Esophagus muscularis mucosa (tissue), 4 donors: Measurements from ENCODE around the gene SPDYE4. TPM values are rescaled to one million over a fixed set of nuclear protein-coding genes. Genes with fewer than 3 reads are reported as not detected.

Source experiments
- DNase-seq: peaks from one replicate; pipeline ENCODE4 v3.0.0-alpha.2; 2017; ENCODE audit errors: extremely low spot score
- H3K27ac ChIP-seq, 4 donors: fragments of 200-600 bp; sonication (generic); replicated peaks in 1 of 4; 1 replicate in 3 of 4; 2 replicates in 1 of 4; pipeline ENCODE4 v1.5.1; 2016 to 2019; ENCODE audit warnings: mild to moderate bottlenecking in 1 of 4
- H3K27me3 ChIP-seq, 4 donors: fragments of 200-600 bp; sonication (generic); one replicate each; pipeline versions ENCODE4 v1.5.1 to v1.6.0; 2016 to 2019
- H3K36me3 ChIP-seq, 4 donors: fragments of 200-600 bp; sonication (generic); one replicate each; pipeline ENCODE4 v1.5.1; 2016 to 2019
- H3K4me1 ChIP-seq, 4 donors: fragments of 200-600 bp; sonication (generic); one replicate each; pipeline ENCODE4 v1.5.1; 2016 to 2019
- H3K4me3 ChIP-seq, 4 donors: fragments of 200-600 bp; sonication (generic); 1 replicate in 2 of 4; 2 replicates in 2 of 4; pipeline ENCODE4 v1.5.1; 2016 to 2019; ENCODE audit warnings: mild to moderate bottlenecking in 4 of 4, moderate library complexity in 1 of 4
- H3K9me3 ChIP-seq, 4 donors: fragments of 200-600 bp; sonication (generic); 1 replicate in 3 of 4; 2 replicates in 1 of 4; pipeline ENCODE4 v1.5.1; 2016 to 2019
- CTCF ChIP-seq, 3 experiments: fragments of 200-600 bp in 2 of 3; fragments of 450-650 bp in 1 of 3; sonication (generic) in 2 of 3; IDR thresholded peaks; one replicate each; pipeline ENCODE4 v1.5.1; 2017 to 2019; ENCODE audit warnings: antibody characterized with exemption in 3 of 3, mild to moderate bottlenecking in 2 of 3, moderate library complexity in 1 of 3
- EP300 ChIP-seq: sonication (generic); formaldehyde crosslinking; IDR thresholded peaks from one replicate; pipeline ENCODE4 v1.6.1; 2017; ENCODE audit warnings: antibody characterized with exemption
- POLR2A ChIP-seq: fragments of 450-650 bp; IDR thresholded peaks from one replicate; pipeline ENCODE4 v1.6.1; 2017; ENCODE audit warnings: antibody characterized with exemption, moderate library complexity, mild to moderate bottlenecking, low read depth
- POLR2AphosphoS5 ChIP-seq, 2 donors: sonication (generic); formaldehyde crosslinking; IDR thresholded peaks; one replicate each; pipeline ENCODE4 v1.6.1; 2017; ENCODE audit warnings: antibody characterized with exemption in 2 of 2
- WGBS: methylation state at CpG from one replicate; pipeline ENCODE4 v1.1.5; 2018; 5-methylcytosine and 5-hydroxymethylcytosine counted together
- intact Hi-C: fragments of 100-400 bp; cut with DNase I; formaldehyde crosslinking; loops from one replicate; pipeline ENCODE4 v1.15.1; 2023
- total RNA-seq, 4 donors: library from RNA; depleted of rRNA; stranded (reverse); fragments of >200 nt; gene quantifications; one replicate each; pipeline versions ENCODE4 v1.1.0 to v1.2.1, GENCODE V29; 2016

SPDYE4 gene
- total RNA-seq, 4 donors from 2014 or later: not detected

GRCh38 chr17:8793649-8794048, 35.3 kb upstream of the SPDYE4 start:
- H3K27ac ChIP-seq: no peak overlapping the region
- intact Hi-C loops: no loop called here
- WGBS: 39% methylated on average over 2 of the region's 2 CpGs
- H3K36me3 ChIP-seq: no peaks in the 10 kb centered on the region
- peaks cover 0 to 16% (median 12%) of the 10 kb centered on the region in 4 donors for H3K9me3 ChIP-seq
- no peak for TF ChIP-seq POLR2AphosphoS5 (IDR thresholded peaks at IDR 0.05)
- TF ChIP-seq EP300: no peak
- no peak for TF ChIP-seq CTCF (IDR thresholded peaks at IDR 0.05)
- no peak for TF ChIP-seq POLR2A
- peak; percentile 86 for DNase-seq
- H3K4me1 ChIP-seq: no peaks in the 10 kb centered on the region
- H3K27me3 ChIP-seq: peaks cover 0 to 15% (median 0%) of the 10 kb centered on the region in 4 donors
- no peak overlapping the region for H3K4me3 ChIP-seq

DNA sequence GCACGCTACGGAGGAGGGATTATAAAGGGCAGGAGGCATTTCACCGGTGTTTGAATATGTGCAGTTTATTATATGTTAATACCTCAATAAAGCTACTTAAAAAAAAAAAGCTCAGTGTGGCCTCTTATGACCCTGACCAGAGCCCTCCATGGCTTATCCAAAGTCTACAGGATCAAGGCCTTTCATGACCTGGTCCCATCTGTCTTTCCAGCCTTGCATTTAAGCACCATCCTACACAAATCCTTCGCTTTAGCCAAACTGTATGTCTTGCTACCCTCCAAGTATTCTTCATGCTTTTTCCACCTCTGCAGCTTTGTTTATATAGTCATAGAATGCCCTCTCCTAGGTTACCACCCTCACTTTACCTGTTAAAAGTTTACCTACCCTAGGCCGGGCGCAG, 34.3 kb upstream of the SPDYE4 start:
- no peak overlapping the region for H3K4me3 ChIP-seq
- H3K9me3 ChIP-seq: peaks cover 0 to 16% (median 12%) of the 10 kb centered on the region in 4 donors
- TF ChIP-seq EP300 (no peak), CTCF (IDR thresholded peaks at IDR 0.05) (no peak), POLR2AphosphoS5 (IDR thresholded peaks at IDR 0.05) (no peak), POLR2A (no peak)
- H3K4me1 ChIP-seq: no peaks in the 10 kb centered on the region
- H3K27ac ChIP-seq: no peak overlapping the region
- peak; percentile 55 for DNase-seq
- H3K36me3 ChIP-seq: no peaks in the 10 kb centered on the region
- intact Hi-C loops: no loop called here
- peaks cover 0 to 5% (median 0%) of the 10 kb centered on the region in 4 donors for H3K27me3 ChIP-seq
- WGBS: 65% methylated on average over 6 of the region's 6 CpGs

DNA sequence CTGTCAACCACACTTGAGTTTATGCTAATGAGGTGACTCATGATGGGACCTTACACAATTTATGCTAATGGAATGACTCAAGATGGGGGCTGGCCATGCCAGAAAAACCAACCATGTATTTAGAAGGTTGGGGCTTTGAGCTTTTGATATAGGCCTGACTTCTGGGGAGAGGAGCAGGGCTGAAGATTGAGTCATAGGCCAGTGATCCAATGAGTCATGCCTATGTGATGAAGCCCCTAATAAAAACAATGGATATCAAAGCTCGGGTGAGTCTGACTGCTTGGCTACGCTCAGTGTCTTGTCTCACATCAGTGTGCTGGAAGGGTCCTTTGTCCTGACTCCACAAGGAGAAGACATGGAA, 33.5 kb upstream of the SPDYE4 start:
- peak; percentile 24 for DNase-seq
- Histone ChIP-seq H3K36me3 (no peaks in the 10 kb centered on the region), H3K4me1 (no peaks in the 10 kb centered on the region), H3K27ac (no peak overlapping the region), H3K27me3 (no peaks in the 10 kb centered on the region), H3K9me3 (peaks cover 0 to 16% (median 12%) of the 10 kb centered on the region in 4 donors), H3K4me3 (no peak overlapping the region)
- TF ChIP-seq POLR2A: no peak
- no peak for TF ChIP-seq CTCF (IDR thresholded peaks at IDR 0.05)
- no peak for TF ChIP-seq POLR2AphosphoS5 (IDR thresholded peaks at IDR 0.05)
- TF ChIP-seq EP300: no peak
- intact Hi-C loops: no loop called here
- 81% methylated on average over 2 of the region's 2 CpGs for WGBS

DNA sequence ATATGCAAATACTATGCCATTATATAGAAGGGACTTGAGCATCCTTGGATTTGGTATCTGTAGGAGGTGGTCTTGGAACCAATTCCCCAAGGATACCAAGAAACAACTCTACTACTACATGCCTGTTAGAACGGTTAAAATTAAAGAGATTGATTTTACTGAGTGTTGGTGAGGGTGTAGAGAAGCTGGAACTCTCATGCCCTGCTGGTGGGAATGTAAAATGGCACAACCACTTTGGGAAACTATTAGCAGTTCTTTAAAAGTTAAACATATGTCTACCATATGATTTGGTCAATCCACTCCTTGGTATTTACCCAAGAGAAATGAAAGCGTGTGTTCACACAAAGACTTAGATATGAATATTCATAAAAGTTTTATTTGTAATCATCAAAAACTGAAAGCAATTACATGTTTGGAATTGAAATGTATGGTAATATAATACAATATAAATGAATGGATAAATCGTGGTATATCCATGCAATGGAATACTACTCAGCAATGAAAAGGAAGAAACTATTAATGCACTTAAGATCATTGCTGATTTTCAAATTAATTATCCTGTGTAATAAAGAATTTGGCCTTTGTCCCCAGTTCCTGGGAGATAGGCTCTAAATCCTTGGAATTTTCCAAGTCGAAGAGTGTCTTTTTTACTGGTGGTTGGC, 33.0 kb upstream of the SPDYE4 start:
- DNase-seq: no peak
- H3K4me3 ChIP-seq: no peak overlapping the region
- intact Hi-C loops: no loop called here
- H3K27me3 ChIP-seq: no peaks in the 10 kb centered on the region
- H3K4me1 ChIP-seq: no peaks in the 10 kb centered on the region
- TF ChIP-seq POLR2AphosphoS5 (IDR thresholded peaks at IDR 0.05): no peak
- no peak for TF ChIP-seq CTCF (IDR thresholded peaks at IDR 0.05)
- no peak for TF ChIP-seq EP300
- TF ChIP-seq POLR2A: no peak
- H3K36me3 ChIP-seq: no peaks in the 10 kb centered on the region
- H3K27ac ChIP-seq: no peak overlapping the region
- peaks cover 0 to 16% (median 12%) of the 10 kb centered on the region in 4 donors for H3K9me3 ChIP-seq
- 68% methylated on average over 4 of the region's 4 CpGs for WGBS

- WGBS: 83% methylated on average over 10 of the region's 10 CpGs
- intact Hi-C loops: no loop called here
- DNase-seq: peak; percentile 70
Observed at GRCh38 chr17:8789743-8790142, 31.4 kb upstream of the SPDYE4 start.

More at GRCh38 chr17:8789743-8790142, 31.4 kb upstream of the SPDYE4 start:
- H3K9me3 ChIP-seq: peaks cover 0 to 16% (median 12%) of the 10 kb centered on the region in 4 donors
- TF ChIP-seq EP300 (no peak), CTCF (IDR thresholded peaks at IDR 0.05) (no peak), POLR2A (no peak), POLR2AphosphoS5 (IDR thresholded peaks at IDR 0.05) (no peak)
- no peak overlapping the region for H3K4me3 ChIP-seq
- no peaks in the 10 kb centered on the region for H3K27me3 ChIP-seq
- H3K4me1 ChIP-seq: peaks cover 0 to 7% (median 3%) of the 10 kb centered on the region in 4 donors
- no peak overlapping the region for H3K27ac ChIP-seq
- H3K36me3 ChIP-seq: no peaks in the 10 kb centered on the region
